ENCODE measurements around the gene SPATA31A7. TPM values are rescaled to one million over a fixed set of nuclear protein-coding genes. Genes with fewer than 3 reads are reported as not detected.
"Not testable (repeated sequence)": the region's sequence is repeated elsewhere in the genome, so short reads cannot be mapped to it uniquely, and the experiment has no call there.

The SPATA31A7 gene
- total RNA-seq (not detected in 2 replicates), polyA plus RNA-seq (not detected in 2 replicates), polyA minus RNA-seq (not detected in 2 replicates), Bru-seq, nascent RNA (not detected), BruChase-seq, experiment 1, labeled RNA remaining after a 6-hour chase (not detected), BruChase-seq, experiment 2, labeled RNA remaining after a 2-hour chase (not detected)
- not detected in 2 replicates for polyA plus RNA-seq (2011; cell fraction: cytosol; rRNA removed)
- polyA plus RNA-seq (2011; cell fraction: nucleus; rRNA removed), result not detected in 2 replicates
- not detected in 2 replicates for polyA plus RNA-seq (2012)
- not detected for polyA minus RNA-seq (2011; cell fraction: cytosol; rRNA and poly(A)+ RNA removed)
- polyA minus RNA-seq (2011; cell fraction: nucleus; rRNA and poly(A)+ RNA removed), result not detected in 2 replicates
- long read RNA-seq, result 0 reads

- POLR2A ChIA-PET; H4K20me1 ChIP-seq (replicated peaks; ENCODE audit: control insufficient read depth, extremely low read depth, insufficient read depth, low read length); H3K4me1 ChIP-seq (ENCODE audit: control insufficient read depth, extremely low read depth, insufficient read depth, low read length); H3K36me3 ChIP-seq (ENCODE audit: control insufficient read depth in 2 of 2, extremely low read depth in 1 of 2, insufficient read depth in 2 of 2, low read length in 2 of 2); DNase-seq (ENCODE audit: low read depth, low spot score); H3K79me2 ChIP-seq (ENCODE audit: control insufficient read depth, insufficient read depth, low read length); FAIRE-seq; intact Hi-C loops (cut with micrococcal nuclease); H3K9me1 ChIP-seq (replicated peaks; ENCODE audit: control insufficient read depth, extremely low read depth, insufficient read depth, low read length); H3K27me3 ChIP-seq (ENCODE audit: control insufficient read depth in 2 of 2, insufficient read depth in 2 of 2, low read length in 2 of 2); H3K4me2 ChIP-seq (ENCODE audit: insufficient read depth, low read length); CTCF ChIA-PET; BruUV-seq (replicated peaks); H2AFZ ChIP-seq (ENCODE audit: low read depth, low read length); H3K4me3 ChIP-seq (replicated peaks in 1 of 3; ENCODE audit: insufficient read depth in 1 of 3, low read depth in 1 of 3, low read length in 3 of 3); H3K27ac ChIP-seq (ENCODE audit: insufficient read depth, low read depth, low read length); dilution Hi-C loops (cut with MboI; ENCODE audit: extremely low pct_ligation_motif_present, low sequenced_read_pairs); H3K9ac ChIP-seq (replicated peaks; ENCODE audit: extremely low read depth, insufficient read depth, low read length); H3K9me3 ChIP-seq (replicated peaks; ENCODE audit: control insufficient read depth, insufficient read depth, low read length): not testable (repeated sequence)
These were observed at the start of gene SPATA31A7 for GRCh38 chr9:61189736-61190135. Gene SPATA31A7, plus strand, starts transcription at chr9:61190036. Its CDS starts 29 bp downstream, at chr9:61190065.

GRCh38 chr9:61226438-61226837 lies 36.6 kb downstream of the SPATA31A7 start:
- dilution Hi-C loops (cut with MboI; ENCODE audit: extremely low pct_ligation_motif_present, low sequenced_read_pairs); H3K4me2 ChIP-seq (ENCODE audit: insufficient read depth, low read length); H3K4me1 ChIP-seq (ENCODE audit: control insufficient read depth, extremely low read depth, insufficient read depth, low read length); H3K27me3 ChIP-seq (ENCODE audit: control insufficient read depth in 2 of 2, insufficient read depth in 2 of 2, low read length in 2 of 2); DNase-seq (ENCODE audit: low read depth, low spot score); FAIRE-seq; H2AFZ ChIP-seq (ENCODE audit: low read depth, low read length); intact Hi-C loops (cut with micrococcal nuclease); H3K9me3 ChIP-seq (replicated peaks; ENCODE audit: control insufficient read depth, insufficient read depth, low read length); H4K20me1 ChIP-seq (replicated peaks; ENCODE audit: control insufficient read depth, extremely low read depth, insufficient read depth, low read length); H3K9me1 ChIP-seq (replicated peaks; ENCODE audit: control insufficient read depth, extremely low read depth, insufficient read depth, low read length); CTCF ChIA-PET; POLR2A ChIA-PET; H3K27ac ChIP-seq (ENCODE audit: insufficient read depth, low read depth, low read length); BruUV-seq (replicated peaks); H3K9ac ChIP-seq (replicated peaks; ENCODE audit: extremely low read depth, insufficient read depth, low read length); H3K79me2 ChIP-seq (ENCODE audit: control insufficient read depth, insufficient read depth, low read length); H3K36me3 ChIP-seq (ENCODE audit: control insufficient read depth in 2 of 2, extremely low read depth in 1 of 2, insufficient read depth in 2 of 2, low read length in 2 of 2); H3K4me3 ChIP-seq (replicated peaks in 1 of 3; ENCODE audit: insufficient read depth in 1 of 3, low read depth in 1 of 3, low read length in 3 of 3): not testable (repeated sequence)

Small RNA genes within 50 kb of the gene (small RNA-seq; reads per million reads assigned to genes)
- not detected for gene BX005040.2 (ENCODE audit: insufficient read depth, insufficient read length, low read depth, low replicate concordance)
